NCI-H1105 (cell line): ENCODE results near the gene POMGNT2.

ENCODE experiments used
- DNase-seq: peaks from one replicate; lab custom pipeline; 2025; lab: John Stamatoyannopoulos, UW

POMGNT2 gene

GRCh38 chr3:43102773-43103480 lies 3.0 kb downstream of the POMGNT2 start:
- no peak for DNase-seq

GRCh38 chr3:43098761-43099160 lies 7.1 kb downstream of the POMGNT2 start:
- DNase-seq = no peak

- no peak for DNase-seq
Observed at GRCh38 chr3:43097400-43098080, 8.3 kb downstream of the POMGNT2 start.

GRCh38 chr3:43096761-43097160 lies 9.1 kb downstream of the POMGNT2 start:
- no peak for DNase-seq

- DNase-seq = no peak
Observed at GRCh38 chr3:43095370-43095769, 10.5 kb downstream of the POMGNT2 start.

- DNase-seq = no peak
Observed at GRCh38 chr3:43094851-43095250, 11.0 kb downstream of the POMGNT2 start.

GRCh38 chr3:43094381-43094780 lies 11.5 kb downstream of the POMGNT2 start:
- DNase-seq = no peak

- no peak for DNase-seq
Observed at GRCh38 chr3:43093974-43094373, 11.9 kb downstream of the POMGNT2 start.

- DNase-seq = no peak
Observed at GRCh38 chr3:43093006-43093405, 12.9 kb downstream of the POMGNT2 start.

GRCh38 chr3:43091481-43091880 lies 14.4 kb downstream of the POMGNT2 start:
- DNase-seq = no peak

GRCh38 chr3:43090238-43090637 lies 15.6 kb downstream of the POMGNT2 start:
- DNase-seq = no peak

- DNase-seq = no peak
Observed at GRCh38 chr3:43089081-43089480, 16.8 kb downstream of the POMGNT2 start.

- DNase-seq = no peak
Observed at GRCh38 chr3:43087249-43087776, 18.6 kb downstream of the POMGNT2 start.

GRCh38 chr3:43086460-43087165 lies 19.3 kb downstream of the POMGNT2 start:
- DNase-seq = no peak

- DNase-seq = no peak
Observed at GRCh38 chr3:43082457-43082856, 23.4 kb downstream of the POMGNT2 start.

GRCh38 chr3:43081796-43082195 lies 24.1 kb downstream of the POMGNT2 start:
- DNase-seq = no peak

- DNase-seq = no peak
Observed at GRCh38 chr3:43080726-43081568, 24.9 kb downstream of the POMGNT2 start.

- no peak for DNase-seq
Observed at GRCh38 chr3:43079536-43080332, 26.1 kb downstream of the POMGNT2 start.

- no peak for DNase-seq
Observed at GRCh38 chr3:43077707-43078106, 28.2 kb downstream of the POMGNT2 start.

- no peak for DNase-seq
Observed at GRCh38 chr3:43077261-43077660, 28.6 kb downstream of the POMGNT2 start.

- no peak for DNase-seq
Observed at GRCh38 chr3:43076857-43077256, 29.0 kb downstream of the POMGNT2 start.
